Lung (tissue), 12 donors: ENCODE data around the gene CRYM. TPM values are rescaled to one million over a fixed set of nuclear protein-coding genes. Genes with fewer than 3 reads are reported as not detected.

ENCODE experiments used
- ATAC-seq: fragments of 200-7000 bp; cut with Tn5 transposase; one replicate; pipeline ENCODE4 v1.9.1; 2020; ENCODE audit warnings: moderate number of reproducible peaks; ENCODE audit not compliant: insufficient read depth, low FRiP score
- DNase-seq, 3 donors: peaks; one replicate each; pipeline ENCODE4 v3.0.0-alpha.2; 2013 to 2017
- H3K27ac ChIP-seq, 2 donors: one replicate each; pipeline ENCODE4 v1.5.1; 2013; ENCODE audit warnings: mild to moderate bottlenecking in 2 of 2, moderate library complexity in 2 of 2, control low read depth in 1 of 2, inconsistent platforms in 1 of 2, low read depth in 1 of 2, low read length in 1 of 2
- H3K27me3 ChIP-seq, 3 donors: one replicate each; pipeline ENCODE4 v1.5.1; 2013; ENCODE audit warnings: low read length in 2 of 3; ENCODE audit not compliant: control insufficient read depth in 3 of 3, insufficient read depth in 3 of 3
- H3K36me3 ChIP-seq, 4 donors: one replicate each; pipeline ENCODE4 v1.5.1; 2013; ENCODE audit warnings: low read length in 4 of 4, mild to moderate bottlenecking in 1 of 4, moderate library complexity in 1 of 4; ENCODE audit not compliant: control insufficient read depth in 4 of 4, insufficient read depth in 4 of 4
- H3K4me1 ChIP-seq, 5 donors: one replicate each; pipeline ENCODE4 v1.5.1; 2013; ENCODE audit warnings: low read length in 5 of 5, mild to moderate bottlenecking in 2 of 5, moderate library complexity in 1 of 5; ENCODE audit not compliant: control insufficient read depth in 5 of 5, insufficient read depth in 5 of 5
- H3K4me3 ChIP-seq: one replicate; pipeline ENCODE4 v1.5.1; 2013; ENCODE audit warnings: mild to moderate bottlenecking, control low read depth, moderate library complexity
- H3K9ac ChIP-seq, 2 donors: one replicate each; pipeline ENCODE4 v1.5.1; 2013; ENCODE audit warnings: low read length in 2 of 2, control low read depth in 1 of 2; ENCODE audit not compliant: insufficient read depth in 1 of 2
- H3K9me3 ChIP-seq, 4 donors: one replicate each; pipeline ENCODE4 v1.5.1; 2013; ENCODE audit warnings: low read length in 3 of 4, mild to moderate bottlenecking in 1 of 4, moderate library complexity in 1 of 4; ENCODE audit not compliant: control insufficient read depth in 4 of 4, insufficient read depth in 3 of 4
- CTCF ChIP-seq: IDR thresholded peaks from 2 replicates; pipeline ENCODE4 v1.5.1; 2012; ENCODE audit warnings: mild to moderate bottlenecking; ENCODE audit errors: control extremely low read depth, extremely low read depth
- WGBS, 2 donors: extraction: QIAGEN DNeasy Blood & Tissue Kit; methylation state at CpG; one replicate each; pipeline ENCODE4 v1.1.7; 2013; 5-methylcytosine and 5-hydroxymethylcytosine counted together
- polyA plus RNA-seq, 2 donors: library from polyadenylated mRNA; stranded (reverse); fragments of 200-250 nt; gene quantifications; one replicate each; pipeline ENCODE4 v1.2.1, GENCODE V29; 2013
- total RNA-seq, 2 donors: library from RNA; depleted of rRNA in 1 of 2; stranded (reverse); fragments of >200 nt in 1 of 2; gene quantifications; one replicate each; pipeline ENCODE4 v1.2.1, GENCODE V29; 2014 to 2021
- donor health status: control.
- donor health status: control.
- donor health status: Bipolar disorder and iron deficiency.
- donor health status: healthy.
- donor health status: DM: yes; HTN: yes; CAD: no.

The CRYM gene
- total and polyA plus RNA-seq, 4 donors: 5.4 to 11.9 (median 9.3) TPM

- DNase-seq (no peak), ATAC-seq (no peak)
- Histone ChIP-seq H3K27ac (no peak overlapping the region), H3K36me3 (no peaks in the 10 kb centered on the region), H3K4me1 (peaks cover 0 to 20% (median 0%) of the 10 kb centered on the region in 5 donors), H3K9ac (no peak overlapping the region), H3K27me3 (no peaks in the 10 kb centered on the region), H3K4me3 (no peak overlapping the region), H3K9me3 (no peaks in the 10 kb centered on the region)
- no peak for TF ChIP-seq CTCF
- WGBS, 2 donors: 73 to 89% methylated on average over 9 of the region's 9 CpGs
Observed at GRCh38 chr16:21268236-21268635, 9.9 kb downstream of the CRYM start.

- no peak overlapping the region for H3K27ac ChIP-seq
- peaks cover 0 to 21% (median 0%) of the 10 kb centered on the region in 5 donors for H3K4me1 ChIP-seq
- no peaks in the 10 kb centered on the region for H3K27me3 ChIP-seq
- ATAC-seq: no peak
- no peak overlapping the region for H3K9ac ChIP-seq
- H3K9me3 ChIP-seq: no peaks in the 10 kb centered on the region
- WGBS, 2 donors: 92 to 95% methylated on average over 4 of the region's 4 CpGs
- H3K36me3 ChIP-seq: no peaks in the 10 kb centered on the region
- no peak for TF ChIP-seq CTCF
- DNase-seq: no peak
- no peak overlapping the region for H3K4me3 ChIP-seq
Observed at GRCh38 chr16:21267298-21267697, 10.8 kb downstream of the CRYM start.

DNA sequence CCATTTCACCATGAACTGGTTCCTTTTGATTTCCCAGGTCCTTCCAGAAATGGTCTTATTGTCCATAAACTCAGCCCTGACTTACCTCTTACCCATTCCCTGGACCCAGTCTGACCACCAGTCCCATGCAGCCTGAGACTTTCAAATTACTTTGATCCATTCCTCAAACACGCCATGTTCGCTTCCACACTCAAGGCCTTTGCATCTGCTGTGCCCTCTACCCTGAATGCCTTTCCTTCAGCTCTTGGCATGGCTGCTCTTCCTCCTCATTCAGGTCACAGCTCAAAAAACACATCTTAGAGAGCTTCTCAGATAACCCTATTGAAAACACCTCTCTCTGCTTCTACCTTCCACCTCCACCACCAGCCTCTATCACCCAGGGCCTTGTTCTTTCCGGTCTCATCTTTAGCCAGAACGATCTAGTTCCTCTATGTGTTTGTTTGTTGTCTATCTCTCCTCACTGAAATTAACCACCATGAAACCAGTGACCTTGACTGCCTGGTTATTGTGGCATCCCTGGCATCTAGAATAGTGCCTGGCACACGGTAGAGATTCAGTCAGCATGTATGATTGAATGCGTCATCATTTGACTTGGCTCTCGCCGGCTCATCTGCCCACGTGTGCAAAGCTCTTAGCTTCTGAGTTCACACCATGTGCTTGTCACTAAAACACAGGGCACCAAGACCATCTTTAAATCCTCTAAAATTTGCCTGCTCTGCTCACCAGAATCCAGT, 12.8 kb downstream of the CRYM start:
- DNase-seq: no peak
- TF ChIP-seq CTCF: no peak
- peak overlapping the region in 1 of 2 donors; percentile 87 for H3K27ac ChIP-seq
- H3K4me1 ChIP-seq: peaks cover 0 to 21% (median 0%) of the 10 kb centered on the region in 5 donors
- ATAC-seq: no peak
- H3K27me3 ChIP-seq: no peaks in the 10 kb centered on the region
- WGBS, 2 donors: 93 to 96% methylated on average over 9 of the region's 9 CpGs
- no peaks in the 10 kb centered on the region for H3K36me3 ChIP-seq
- no peak overlapping the region for H3K9ac ChIP-seq
- H3K9me3 ChIP-seq: no peaks in the 10 kb centered on the region
- H3K4me3 ChIP-seq: no peak overlapping the region
